NCI-H82 treated with DMSO at 0.1 percent for 48 hours (cell line): ENCODE measurements around the gene NBPF1.
"Not testable (repeated sequence)": the region's sequence is repeated elsewhere in the genome, so short reads cannot be mapped to it uniquely, and the experiment has no call there.

Source experiments
- DNase-seq: peaks from one replicate; lab custom pipeline; 2025; ENCODE audit not compliant: unreplicated experiment; lab: John Stamatoyannopoulos, UW

NBPF1 gene

GRCh38 chr1:16613185-16614147 is at the start of gene NBPF1:
Gene NBPF1 (minus strand): TSS chr1:16613564.
- peak; percentile 100 for DNase-seq

- not testable (repeated sequence) for DNase-seq
Measured at GRCh38 chr1:16658234-16658633, 44.9 kb upstream of the NBPF1 start.

GRCh38 chr1:16656981-16657683 is 43.8 kb upstream of the NBPF1 start:
- not testable (repeated sequence) for DNase-seq

- not testable (repeated sequence) for DNase-seq
Measured at GRCh38 chr1:16656574-16656973, 43.2 kb upstream of the NBPF1 start.

- DNase-seq = not testable (repeated sequence)
Measured at GRCh38 chr1:16651560-16651959, 38.2 kb upstream of the NBPF1 start.

- not testable (repeated sequence) for DNase-seq
Measured at GRCh38 chr1:16649960-16650359, 36.6 kb upstream of the NBPF1 start.

GRCh38 chr1:16649390-16649789 is 36.0 kb upstream of the NBPF1 start:
- not testable (repeated sequence) for DNase-seq

- DNase-seq = not testable (repeated sequence)
Measured at GRCh38 chr1:16648756-16649155, 35.4 kb upstream of the NBPF1 start.

GRCh38 chr1:16648250-16648649 is 34.9 kb upstream of the NBPF1 start:
- not testable (repeated sequence) for DNase-seq

- not testable (repeated sequence) for DNase-seq
Measured at GRCh38 chr1:16647179-16648176, 34.1 kb upstream of the NBPF1 start.

- not testable (repeated sequence) for DNase-seq
Measured at GRCh38 chr1:16646716-16647115, 33.4 kb upstream of the NBPF1 start.

- not testable (repeated sequence) for DNase-seq
Measured at GRCh38 chr1:16646061-16646664, 32.8 kb upstream of the NBPF1 start.

GRCh38 chr1:16645271-16646060 is 32.1 kb upstream of the NBPF1 start:
- not testable (repeated sequence) for DNase-seq

- DNase-seq = peak; percentile 89
Measured at GRCh38 chr1:16644482-16645270, 31.3 kb upstream of the NBPF1 start.

GRCh38 chr1:16644193-16644481 is 30.8 kb upstream of the NBPF1 start:
- DNase-seq = no peak

- not testable (repeated sequence) for DNase-seq
Measured at GRCh38 chr1:16643476-16644192, 30.3 kb upstream of the NBPF1 start.

GRCh38 chr1:16643001-16643411 is 29.6 kb upstream of the NBPF1 start:
- DNase-seq = not testable (repeated sequence)
